Measurements from ENCODE around the gene RXRA. TPM values are rescaled to one million over a fixed set of nuclear protein-coding genes. Genes with fewer than 3 reads are reported as not detected.
A peak's percentile ranks its signal among the peaks of the same experiment; 100 is the strongest.

RXRA gene
- total RNA-seq, 1 donor from 2014 or later, result 83.3 TPM

DNA sequence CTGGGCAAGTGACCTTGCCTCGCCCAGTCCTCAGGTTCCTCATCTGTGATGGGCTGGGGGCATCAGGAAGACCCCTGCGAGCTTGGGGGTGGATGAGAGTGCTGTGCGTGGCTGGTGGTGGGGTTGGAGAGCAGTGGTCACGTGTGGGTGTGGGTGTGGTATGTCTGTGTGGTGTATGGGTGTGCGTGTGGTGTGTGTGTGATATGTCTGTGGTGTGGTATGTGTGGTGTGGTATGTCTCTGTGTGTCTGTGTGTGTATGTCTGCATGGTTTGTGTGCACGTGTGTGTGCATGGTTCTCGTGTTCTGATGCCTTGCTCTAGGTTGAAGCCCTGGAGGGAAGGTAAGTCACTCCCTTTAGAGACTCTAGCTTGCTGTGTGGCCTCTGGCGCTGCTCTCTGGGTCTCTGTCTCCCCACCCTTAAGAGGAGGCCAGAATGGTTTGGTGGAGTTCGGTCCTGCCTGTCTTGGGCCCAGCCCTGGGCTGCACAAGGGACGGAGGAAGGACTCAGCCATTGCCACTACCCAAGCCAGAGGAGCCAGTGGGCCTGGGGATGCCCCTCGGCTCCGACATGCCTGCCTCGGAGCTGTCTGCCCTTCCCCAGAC is 87.0 kb downstream of the RXRA start:
- DNase-seq (ENCODE audit: low spot score), result no peak
- Mint-ChIP-seq H3K4me3 (ENCODE audit: unreplicated experiment) (peak overlapping the region; percentile 60), H3K9me3 (ENCODE audit: unreplicated experiment) (peaks cover 5% of the 10 kb centered on the region), H3K27me3 (ENCODE audit: unreplicated experiment) (peaks cover 15% of the 10 kb centered on the region), H3K4me1 (ENCODE audit: unreplicated experiment) (peaks cover 27% of the 10 kb centered on the region), H3K36me3 (ENCODE audit: low read depth, unreplicated experiment) (peaks cover 11% of the 10 kb centered on the region), H3K27ac (ENCODE audit: unreplicated experiment) (peak overlapping the region; percentile 93)
- TF ChIP-seq CTCF (IDR thresholded peaks at IDR 0.05; ENCODE audit: unreplicated experiment), result no peak

DNA sequence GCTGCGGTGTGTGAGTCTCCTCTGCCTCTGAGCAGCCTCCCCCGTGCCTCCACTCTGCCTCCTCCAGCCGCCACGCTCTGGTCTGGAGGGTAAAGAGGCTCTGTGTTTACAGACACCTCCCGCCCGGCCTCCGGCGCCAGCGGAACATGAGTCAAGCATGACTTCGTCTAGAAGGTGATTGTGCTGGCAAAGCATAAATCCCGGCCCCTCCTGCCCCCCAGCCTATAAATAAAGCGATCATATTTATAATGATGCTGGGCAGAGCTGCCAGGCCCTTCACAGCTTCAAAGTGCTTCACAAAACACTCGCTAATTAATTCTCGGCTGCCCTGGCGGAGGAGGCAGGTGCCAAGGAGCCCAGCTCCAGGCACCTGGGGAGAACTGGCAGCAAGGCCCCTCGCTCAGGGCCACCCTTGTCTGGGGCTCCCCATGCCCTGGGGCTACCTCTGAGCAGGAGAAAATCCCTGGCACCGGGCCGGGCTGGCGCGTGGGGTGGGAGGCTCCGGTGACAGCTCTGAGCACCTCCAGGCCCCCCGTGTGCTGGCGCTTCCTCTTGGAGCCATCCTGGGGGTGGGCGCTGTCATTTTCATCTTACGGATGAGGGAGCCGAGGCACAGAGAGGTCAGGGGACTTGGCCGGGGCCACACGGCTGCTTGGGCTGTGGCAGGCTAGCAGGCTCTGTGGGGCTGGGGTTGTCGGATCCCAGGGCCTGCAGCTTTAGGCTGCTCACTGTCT is 87.8 kb downstream of the RXRA start:
- peaks cover 5% of the 10 kb centered on the region for H3K9me3 Mint-ChIP-seq (ENCODE audit: unreplicated experiment)
- H3K4me1 Mint-ChIP-seq (ENCODE audit: unreplicated experiment), result peaks cover 24% of the 10 kb centered on the region
- H3K27me3 Mint-ChIP-seq (ENCODE audit: unreplicated experiment), result peaks cover 13% of the 10 kb centered on the region
- TF ChIP-seq CTCF (IDR thresholded peaks at IDR 0.05; ENCODE audit: unreplicated experiment), result no peak
- no peak overlapping the region for H3K4me3 Mint-ChIP-seq (ENCODE audit: unreplicated experiment)
- H3K36me3 Mint-ChIP-seq (ENCODE audit: low read depth, unreplicated experiment), result peaks cover 11% of the 10 kb centered on the region
- DNase-seq (ENCODE audit: low spot score), result no peak
- no peak overlapping the region for H3K27ac Mint-ChIP-seq (ENCODE audit: unreplicated experiment)

- Mint-ChIP-seq H3K36me3 (ENCODE audit: low read depth, unreplicated experiment) (peaks cover 7% of the 10 kb centered on the region), H3K4me1 (ENCODE audit: unreplicated experiment) (peaks cover 21% of the 10 kb centered on the region), H3K27me3 (ENCODE audit: unreplicated experiment) (peaks cover 12% of the 10 kb centered on the region), H3K4me3 (ENCODE audit: unreplicated experiment) (no peak overlapping the region), H3K9me3 (ENCODE audit: unreplicated experiment) (peaks cover 5% of the 10 kb centered on the region), H3K27ac (ENCODE audit: unreplicated experiment) (no peak overlapping the region)
- no peak for TF ChIP-seq CTCF (IDR thresholded peaks at IDR 0.05; ENCODE audit: unreplicated experiment)
- DNase-seq (ENCODE audit: low spot score), result no peak
Observed at GRCh38 chr9:134414900-134415425, 88.7 kb downstream of the RXRA start.

- Mint-ChIP-seq H3K27me3 (ENCODE audit: unreplicated experiment) (peaks cover 16% of the 10 kb centered on the region), H3K4me1 (ENCODE audit: unreplicated experiment) (peaks cover 14% of the 10 kb centered on the region), H3K27ac (ENCODE audit: unreplicated experiment) (no peak overlapping the region), H3K9me3 (ENCODE audit: unreplicated experiment) (peaks cover 5% of the 10 kb centered on the region), H3K4me3 (ENCODE audit: unreplicated experiment) (no peak overlapping the region), H3K36me3 (ENCODE audit: low read depth, unreplicated experiment) (peaks cover 13% of the 10 kb centered on the region)
- TF ChIP-seq CTCF (IDR thresholded peaks at IDR 0.05; ENCODE audit: unreplicated experiment), result no peak
- no peak for DNase-seq (ENCODE audit: low spot score)
Observed at GRCh38 chr9:134416385-134417015, 90.2 kb downstream of the RXRA start.
